ENCODE measurements around the gene STOX2.

DNA sequence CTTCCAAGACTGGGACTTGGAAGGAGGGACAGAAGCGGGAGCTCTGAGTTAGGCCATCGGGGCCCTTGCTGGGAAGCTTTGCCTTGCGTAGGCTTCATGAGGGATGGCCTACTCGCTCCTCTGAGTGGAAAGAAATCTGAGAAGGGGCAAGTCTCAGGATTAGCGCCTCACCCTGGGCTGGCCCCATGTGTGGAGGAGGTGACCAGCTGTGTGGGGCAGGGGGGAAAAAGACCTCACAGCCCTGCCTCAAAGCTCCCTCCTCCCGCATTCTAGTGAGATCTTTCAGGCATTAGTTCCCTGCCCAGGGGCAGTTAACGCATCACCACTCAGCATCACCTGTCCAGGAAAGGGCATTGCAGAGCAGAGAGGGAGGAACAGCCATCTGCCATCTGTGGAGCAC lies 156.5 kb downstream of the STOX2 start:
- TF ChIP-seq, protein P1, sequence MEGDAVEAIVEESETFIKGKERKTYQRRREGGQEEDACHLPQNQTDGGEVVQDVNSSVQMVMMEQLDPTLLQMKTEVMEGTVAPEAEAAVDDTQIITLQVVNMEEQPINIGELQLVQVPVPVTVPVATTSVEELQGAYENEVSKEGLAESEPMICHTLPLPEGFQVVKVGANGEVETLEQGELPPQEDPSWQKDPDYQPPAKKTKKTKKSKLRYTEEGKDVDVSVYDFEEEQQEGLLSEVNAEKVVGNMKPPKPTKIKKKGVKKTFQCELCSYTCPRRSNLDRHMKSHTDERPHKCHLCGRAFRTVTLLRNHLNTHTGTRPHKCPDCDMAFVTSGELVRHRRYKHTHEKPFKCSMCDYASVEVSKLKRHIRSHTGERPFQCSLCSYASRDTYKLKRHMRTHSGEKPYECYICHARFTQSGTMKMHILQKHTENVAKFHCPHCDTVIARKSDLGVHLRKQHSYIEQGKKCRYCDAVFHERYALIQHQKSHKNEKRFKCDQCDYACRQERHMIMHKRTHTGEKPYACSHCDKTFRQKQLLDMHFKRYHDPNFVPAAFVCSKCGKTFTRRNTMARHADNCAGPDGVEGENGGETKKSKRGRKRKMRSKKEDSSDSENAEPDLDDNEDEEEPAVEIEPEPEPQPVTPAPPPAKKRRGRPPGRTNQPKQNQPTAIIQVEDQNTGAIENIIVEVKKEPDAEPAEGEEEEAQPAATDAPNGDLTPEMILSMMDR (conservative IDR thresholded peaks at IDR 0.05), result no peak
- no peak for TF ChIP-seq ZFX (IDR thresholded peaks at IDR 0.05)

All from C4-2B (cell line).